PC-3 (cell line): Measurements from ENCODE around the gene SETBP1. TPM values are rescaled to one million over a fixed set of nuclear protein-coding genes. Genes with fewer than 3 reads are reported as not detected.

Experiments used
- ATAC-seq: fragments of 200-7000 bp; cut with Tn5 transposase; 2 replicates; pipeline ENCODE4 v1.9.1; 2020; ENCODE audit warnings: mild to moderate bottlenecking, moderate library complexity
- BruUV-seq: library from RNA; stranded (reverse); fragments of 400-500 nt; replicated peaks from 2 replicates; lab custom pipeline; 2021; lab: Mats Ljungman, UMichigan
- CTCF ChIA-PET: fragments of 300-600 bp; sonication (Branson Sonifier 250); formaldehyde crosslinking; loops from one replicate; lab custom pipeline; 2022; ENCODE audit warnings: antibody characterized with exemption; lab: Charles Lee
- POLR2A ChIA-PET: fragments of 300-600 bp; sonication (Branson Sonifier 250); formaldehyde crosslinking; loops from one replicate; lab custom pipeline; 2022; ENCODE audit warnings: antibody characterized with exemption; ENCODE audit not compliant: unreplicated experiment; lab: Charles Lee
- DNase-seq: peaks from one replicate; pipeline ENCODE4 v3.0.0-alpha.2; 2015
- H2AFZ ChIP-seq: fragments of 300-600 bp; sonication (generic); 2 replicates; pipeline ENCODE4 v1.6.0; 2016; ENCODE audit warnings: antibody characterized with exemption, low read length
- H3F3A ChIP-seq: fragments of 300-600 bp; sonication (generic); one replicate; pipeline ENCODE4 v1.6.0; 2017; ENCODE audit warnings: antibody characterized with exemption, low read length, control low read depth, mild to moderate bottlenecking; ENCODE audit not compliant: unreplicated experiment
- H3K27ac ChIP-seq: fragments of 300-600 bp; sonication (generic); 2 replicates; pipeline ENCODE4 v1.5.1; 2016; ENCODE audit warnings: mild to moderate bottlenecking, low read length
- H3K27me3 ChIP-seq: fragments of 300-600 bp; sonication (generic); 2 replicates; pipeline ENCODE4 v1.6.1; 2016; ENCODE audit warnings: low read length, mixed read lengths
- H3K36me3 ChIP-seq: fragments of 300-600 bp; sonication (generic); 2 replicates; pipeline ENCODE4 v1.6.1; 2016; ENCODE audit warnings: low read depth, mixed run types, low read length, mixed read lengths
- H3K4me1 ChIP-seq: fragments of 300-600 bp; sonication (generic); 2 replicates; pipeline ENCODE4 v1.5.1; 2016; ENCODE audit warnings: low read length; ENCODE audit not compliant: insufficient read depth
- H3K4me2 ChIP-seq: fragments of 300-600 bp; sonication (generic); 2 replicates; pipeline ENCODE4 v1.6.0; 2016; ENCODE audit warnings: low read length
- H3K4me3 ChIP-seq: fragments of 300-600 bp; sonication (generic); 2 replicates; pipeline ENCODE4 v1.5.1; 2016; ENCODE audit warnings: mild to moderate bottlenecking, low read length, mixed read lengths
- H3K79me2 ChIP-seq: fragments of 300-600 bp; sonication (generic); 2 replicates; pipeline ENCODE4 v1.6.1; 2017; ENCODE audit warnings: low read length, mixed read lengths
- H3K9ac ChIP-seq: fragments of 300-600 bp; sonication (generic); 2 replicates; pipeline ENCODE4 v1.6.0; 2016; ENCODE audit warnings: mild to moderate bottlenecking, low read length
- H3K9me2 ChIP-seq: fragments of 300-600 bp; sonication (generic); replicated peaks from 2 replicates; pipeline ENCODE4 v1.6.1; 2016; ENCODE audit warnings: mixed run types, low read length, mixed read lengths
- H3K9me3 ChIP-seq: fragments of 300-600 bp; sonication (generic); 2 replicates; pipeline ENCODE4 v1.6.1; 2016; ENCODE audit warnings: low read length, mixed read lengths
- H4K20me1 ChIP-seq: fragments of 300-600 bp; sonication (generic); 2 replicates; pipeline ENCODE4 v1.6.1; 2016; ENCODE audit warnings: low read length, mixed read lengths
- CTCF ChIP-seq: fragments of 300-600 bp; sonication (generic); conservative IDR thresholded peaks from 2 replicates; pipeline ENCODE4 v1.5.1; 2017; ENCODE audit warnings: antibody characterized with exemption, low read depth, mild to moderate bottlenecking, low read length
- EZH2 ChIP-seq: fragments of 300-600 bp; sonication (generic); IDR thresholded peaks from one replicate; pipeline ENCODE4 v1.6.1; 2017; ENCODE audit warnings: antibody characterized with exemption, mild to moderate bottlenecking, low read length; ENCODE audit not compliant: unreplicated experiment
- EZH2phosphoT487 ChIP-seq: fragments of 300-600 bp; sonication (generic); IDR thresholded peaks from 2 replicates; pipeline ENCODE4 v1.6.1; 2018; ENCODE audit warnings: mild to moderate bottlenecking, antibody characterized with exemption, low read length, borderline replicate concordance
- intact Hi-C: fragments of 100-400 bp; cut with micrococcal nuclease; formaldehyde crosslinking; loops from 2 replicates; pipeline ENCODE4 v1.9.0; 2023
- total RNA-seq: library from RNA; depleted of rRNA; stranded (reverse); fragments of >200 nt; gene quantifications from 2 replicates; pipeline ENCODE4 v1.2.3, GENCODE V29; 2014

Gene SETBP1
- total RNA-seq, 1 experiment from 2014 or later: 2.3 TPM

- no peak for ATAC-seq
- H4K20me1 ChIP-seq: no peaks in the 10 kb centered on the region
- no peak overlapping the region for H3K27ac ChIP-seq
- POLR2A ChIA-PET: no interaction called here
- intact Hi-C loops: no loop called here
- H3K4me3 ChIP-seq: no peak overlapping the region
- H2AFZ ChIP-seq: no peak overlapping the region
- H3K27me3 ChIP-seq: no peaks in the 10 kb centered on the region
- H3K9me2 ChIP-seq: no peaks in the 10 kb centered on the region
- no peaks in the 10 kb centered on the region for H3K9me3 ChIP-seq
- TF ChIP-seq EZH2: no peak
- TF ChIP-seq CTCF: no peak
- no peak for TF ChIP-seq EZH2phosphoT487
- H3K9ac ChIP-seq: no peak overlapping the region
- DNase-seq: no peak
- H3K36me3 ChIP-seq: no peaks in the 10 kb centered on the region
- H3K4me1 ChIP-seq: no peaks in the 10 kb centered on the region
- no peaks in the 10 kb centered on the region for H3K79me2 ChIP-seq
- BruUV-seq: no TSS peak
- no peak overlapping the region for H3K4me2 ChIP-seq
- no peaks in the 10 kb centered on the region for H3F3A ChIP-seq
- CTCF ChIA-PET: no interaction called here
Observed at GRCh38 chr18:44909191-44909719, 228.6 kb downstream of the SETBP1 start.

GRCh38 chr18:44911260-44911659 is 230.6 kb downstream of the SETBP1 start:
- peaks cover under 1% of the 10 kb centered on the region; the same call in 1 of the 2 replicates for H3K4me1 ChIP-seq
- no peak overlapping the region for H3K4me3 ChIP-seq
- H3F3A ChIP-seq: no peaks in the 10 kb centered on the region
- no peak overlapping the region for H2AFZ ChIP-seq
- CTCF ChIA-PET: no interaction called here
- no peaks in the 10 kb centered on the region for H3K36me3 ChIP-seq
- TF ChIP-seq EZH2phosphoT487: no peak
- no peak for TF ChIP-seq EZH2
- TF ChIP-seq CTCF: no peak
- H3K9me3 ChIP-seq: no peaks in the 10 kb centered on the region
- H3K27me3 ChIP-seq: no peaks in the 10 kb centered on the region
- no peak overlapping the region for H3K27ac ChIP-seq
- ATAC-seq (no peak), DNase-seq (no peak)
- no peaks in the 10 kb centered on the region for H3K79me2 ChIP-seq
- no peaks in the 10 kb centered on the region for H3K9me2 ChIP-seq
- no peak overlapping the region for H3K9ac ChIP-seq
- intact Hi-C loops: loop anchor here (10.0 kb wide), 1 partner anchor 144 kb away; no protein-coding TSS in a partner anchor
- no TSS peak for BruUV-seq
- H3K4me2 ChIP-seq: no peak overlapping the region
- POLR2A ChIA-PET: no interaction called here
- no peaks in the 10 kb centered on the region for H4K20me1 ChIP-seq

GRCh38 chr18:44911773-44912172 is 231.1 kb downstream of the SETBP1 start:
- Histone ChIP-seq H3K9me2 (no peaks in the 10 kb centered on the region), H3F3A (no peaks in the 10 kb centered on the region), H3K9ac (no peak overlapping the region), H3K9me3 (no peaks in the 10 kb centered on the region), H3K4me2 (no peak overlapping the region), H3K36me3 (no peaks in the 10 kb centered on the region), H3K4me3 (no peak overlapping the region), H2AFZ (no peak overlapping the region), H3K79me2 (no peaks in the 10 kb centered on the region), H3K4me1 (peaks cover 6% of the 10 kb centered on the region; the same call in 1 of the 2 replicates), H3K27ac (no peak overlapping the region), H4K20me1 (no peaks in the 10 kb centered on the region), H3K27me3 (no peaks in the 10 kb centered on the region)
- intact Hi-C loops: loop anchor here (10.0 kb wide), 1 partner anchor 143 kb away; no protein-coding TSS in a partner anchor
- no TSS peak for BruUV-seq
- no peak for DNase-seq
- ChIA-PET CTCF (no interaction called here), POLR2A (no interaction called here)
- no peak for ATAC-seq
- TF ChIP-seq EZH2 (no peak), EZH2phosphoT487 (no peak), CTCF (no peak)
